ENCODE data around the gene MOGAT3. TPM values are rescaled to one million over a fixed set of nuclear protein-coding genes. Genes with fewer than 3 reads are reported as not detected.
A peak's percentile ranks its signal among the peaks of the same experiment; 100 is the strongest.

The MOGAT3 gene
- total and polyA plus RNA-seq, 9 of the 15 experiments (the other 6 are each of a cell fraction or from before 2014, with no cell fraction given): 0.07 to 0.17 (median 0.13) TPM; not detected in 6

GRCh38 chr7:101218236-101219125 is 17.6 kb upstream of the MOGAT3 start (continued):
- TF ChIP-seq RERE (CRISPR knock-in tag; IDR thresholded peaks at IDR 0.05; ENCODE audit: borderline replicate concordance) (0 out of 2 replicates have a peak, but pooled peaks have one; percentile 69), IRF9 (tag; IDR thresholded peaks at IDR 0.05) (0 out of 2 replicates have a peak, but pooled peaks have one; percentile 14), HDAC2 (IDR thresholded peaks at IDR 0.05) (peak; percentile 51; the same call in 1 of the 2 replicates), SIN3A (IDR thresholded peaks at IDR 0.05; ENCODE audit: borderline replicate concordance in 2 of 2, control insufficient read depth in 1 of 2, low read depth in 2 of 2, low read length in 2 of 2) (0 out of 4 replicates have a peak, but pooled peaks have one; percentile 16 to 45), SOX6 (IDR thresholded peaks at IDR 0.05) (0 out of 2 replicates have a peak, but pooled peaks have one; percentile 10), RFX5 (IDR thresholded peaks at IDR 0.05; ENCODE audit: low read depth, low read length) (no peak), MTA3 (IDR thresholded peaks at IDR 0.05; ENCODE audit: borderline replicate concordance) (0 out of 2 replicates have a peak, but pooled peaks have one; percentile 60), TEAD1 (CRISPR knock-in tag; IDR thresholded peaks at IDR 0.05) (0 out of 4 replicates have a peak, but pooled peaks of 1 of the 2 experiments have one; percentile 18), BHLHE40 (IDR thresholded peaks at IDR 0.05; ENCODE audit: low read length) (peak; percentile 39; the same call in 1 of the 2 replicates), FOXK1 (CRISPR knock-in tag; IDR thresholded peaks at IDR 0.05; ENCODE audit: borderline replicate concordance) (0 out of 2 replicates have a peak, but pooled peaks have one; percentile 13), RBFOX2 (IDR thresholded peaks at IDR 0.05; ENCODE audit: low read depth, low read length) (no peak), TRIM24 (IDR thresholded peaks at IDR 0.05) (no peak), ZNF511 (CRISPR knock-in tag; IDR thresholded peaks at IDR 0.05) (peak; percentile 58; the same call in 1 of the 2 replicates), VEZF1 (CRISPR knock-in tag; IDR thresholded peaks at IDR 0.05) (0 out of 2 replicates have a peak, but pooled peaks have one; percentile 29)

All from K562 (cell line).